ENCODE measurements around the gene CENATAC.
"Not testable (repeated sequence)": the region's sequence is repeated elsewhere in the genome, so short reads cannot be mapped to it uniquely, and the experiment has no call there.

The CENATAC gene

DNA sequence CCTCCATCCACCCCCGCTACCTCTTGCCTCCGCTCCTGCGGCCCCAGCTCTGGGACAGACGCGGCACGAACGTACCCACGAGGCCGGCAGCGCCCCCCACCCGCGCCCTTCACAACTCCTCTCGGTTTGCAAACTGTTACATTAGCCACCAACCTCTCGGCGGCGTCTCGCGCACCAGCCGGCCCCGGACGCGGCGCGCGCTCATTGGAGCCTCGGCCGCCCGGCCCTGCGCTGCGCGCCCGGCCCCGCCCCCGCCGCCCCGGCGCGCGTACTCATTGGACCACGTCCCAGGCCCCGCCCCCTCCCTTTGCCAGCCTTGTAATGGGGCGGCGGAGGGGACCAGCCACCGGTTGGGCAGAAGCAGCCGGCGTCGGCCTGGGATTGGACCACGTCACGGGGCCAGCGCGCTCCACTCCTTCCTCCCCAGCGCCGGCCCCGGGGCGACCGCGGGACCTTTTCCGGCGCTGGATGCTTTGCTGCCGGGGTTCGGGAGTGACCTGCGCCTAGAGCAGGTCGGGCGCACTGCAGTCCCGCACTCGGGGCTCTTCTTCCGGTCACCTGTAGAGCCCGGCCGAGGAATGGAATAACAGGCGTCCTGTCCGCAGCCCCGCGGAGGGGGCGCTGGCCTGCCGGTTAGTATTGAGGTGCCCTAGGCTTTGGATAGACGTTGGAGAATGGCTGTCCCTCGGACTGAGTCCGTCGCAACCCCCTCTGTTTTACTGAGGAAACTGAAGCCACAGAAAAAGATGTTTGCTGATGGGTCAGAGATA lies 59.2 kb downstream of the CENATAC start, which contains the start of gene HYOU1:
TSS of gene HYOU1 (minus strand) at position 206 of the 770 bp plus-strand sequence. CDS start 1,045 bp downstream, outside the sequence.
- H3K36me3 Mint-ChIP-seq (ENCODE audit: insufficient read depth), result peaks cover 57% of the 10 kb centered on the region
- ATAC-seq (replicated peaks), result peak; percentile 85
- H3K4me1 Mint-ChIP-seq (ENCODE audit: low read depth in 2 of 2), result peaks cover 27 to 37% of the 10 kb centered on the region in 2 donors
- H3K9me3 Mint-ChIP-seq, result no peaks in the 10 kb centered on the region
- H3K27ac Mint-ChIP-seq, result peak within 1 kb of the TSS; percentile 97
- H3K4me3 Mint-ChIP-seq, result peak within 1 kb of the TSS; percentile 95 to 97
- H3K27me3 Mint-ChIP-seq, result no peaks in the 10 kb centered on the region
- DNase-seq, result peak; percentile 95 to 98 (median 97)

- H3K27ac Mint-ChIP-seq; H3K4me3 Mint-ChIP-seq; H3K9me3 Mint-ChIP-seq; ATAC-seq (replicated peaks); H3K27me3 Mint-ChIP-seq; DNase-seq: not testable (repeated sequence)
- peaks cover 24 to 36% of the 10 kb centered on the region in 2 donors for H3K4me1 Mint-ChIP-seq (ENCODE audit: low read depth in 2 of 2)
- H3K36me3 Mint-ChIP-seq (ENCODE audit: insufficient read depth), result peaks cover 38% of the 10 kb centered on the region
These were observed 61.2 kb downstream of the CENATAC start for GRCh38 chr11:119059128-119059527.

DNA sequence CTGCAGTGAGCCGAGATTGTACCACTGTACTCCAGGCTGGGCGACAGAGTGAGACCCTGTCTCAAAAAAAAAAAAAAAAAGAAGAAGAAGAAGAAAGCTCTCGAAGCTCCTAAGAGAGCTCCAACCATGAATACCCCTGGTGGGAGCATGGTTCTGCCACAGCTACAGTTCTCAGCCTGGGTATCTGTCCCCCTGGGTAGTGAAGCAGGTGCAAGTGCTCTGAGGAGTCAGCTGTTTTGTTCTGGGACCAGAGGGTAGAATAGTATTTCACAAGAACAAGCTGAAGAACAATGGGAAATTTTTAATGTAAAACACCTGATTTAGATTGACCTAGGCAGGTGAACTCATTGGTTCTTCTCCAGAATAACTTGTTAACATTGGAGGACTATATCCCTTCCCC lies 63.3 kb downstream of the CENATAC start:
- ATAC-seq (replicated peaks), result no peak
- no peak overlapping the region for H3K27ac Mint-ChIP-seq

GRCh38 chr11:119062779-119063178 lies 64.8 kb downstream of the CENATAC start:
- Mint-ChIP-seq H3K9me3 (no peaks in the 10 kb centered on the region), H3K4me3 (no peak overlapping the region), H3K27me3 (no peaks in the 10 kb centered on the region), H3K4me1 (ENCODE audit: low read depth in 2 of 2) (peaks cover 19 to 35% of the 10 kb centered on the region in 2 donors), H3K36me3 (ENCODE audit: insufficient read depth) (peaks cover 17% of the 10 kb centered on the region), H3K27ac (peak overlapping the region in 1 of 2 donors; percentile 65)
- ATAC-seq (replicated peaks), result no peak
- no peak for DNase-seq

More for the DNA sequence above, 63.3 kb downstream of the CENATAC start:
- Mint-ChIP-seq H3K4me3 (no peak overlapping the region), H3K36me3 (ENCODE audit: insufficient read depth) (peaks cover 22% of the 10 kb centered on the region), H3K9me3 (no peaks in the 10 kb centered on the region), H3K27me3 (no peaks in the 10 kb centered on the region), H3K4me1 (ENCODE audit: low read depth in 2 of 2) (peaks cover 16 to 31% of the 10 kb centered on the region in 2 donors)
- no peak for DNase-seq

- Mint-ChIP-seq H3K27me3 (no peaks in the 10 kb centered on the region), H3K36me3 (ENCODE audit: insufficient read depth) (peaks cover 33% of the 10 kb centered on the region)
- peak; percentile 27 to 46 (median 29) for DNase-seq
These were observed 67.4 kb downstream of the CENATAC start for GRCh38 chr11:119065369-119065768.

More at GRCh38 chr11:119065369-119065768, 67.4 kb downstream of the CENATAC start:
- peaks cover 22 to 38% of the 10 kb centered on the region in 2 donors for H3K4me1 Mint-ChIP-seq (ENCODE audit: low read depth in 2 of 2)
- ATAC-seq (replicated peaks), result no peak
- peak overlapping the region; percentile 46 to 99 for H3K27ac Mint-ChIP-seq
- no peaks in the 10 kb centered on the region for H3K9me3 Mint-ChIP-seq
- peak overlapping the region; percentile 94 for H3K4me3 Mint-ChIP-seq
